B cell (primary cell): ENCODE measurements around the gene COL25A1. TPM values are rescaled to one million over a fixed set of nuclear protein-coding genes. Genes with fewer than 3 reads are reported as not detected.

ENCODE experiments used
- ATAC-seq: fragments of 200-7000 bp; cut with Tn5 transposase; one replicate; pipeline ENCODE4 v1.10.0; 2021; ENCODE audit warnings: low read depth, mild to moderate bottlenecking, moderate number of reproducible peaks, moderate library complexity
- CTCF ChIA-PET: fragments of 350-600 bp; sonication (Branson Sonifier 250); formaldehyde crosslinking; loops from one replicate; lab custom pipeline; 2021; ENCODE audit warnings: antibody characterized with exemption, inconsistent platforms; lab: Charles Lee
- POLR2A ChIA-PET: fragments of 350-600 bp; sonication (Branson Sonifier 250); formaldehyde crosslinking; loops from one replicate; lab custom pipeline; 2021; ENCODE audit warnings: antibody characterized with exemption; lab: Charles Lee
- DNase-seq: peaks from one replicate; pipeline ENCODE4 v3.0.0; 2013
- H2AFZ ChIP-seq: 2 replicates; pipeline ENCODE4 v1.6.1; 2012; ENCODE audit warnings: mild to moderate bottlenecking, low read depth, low read length; ENCODE audit not compliant: insufficient read depth, poor library complexity, severe bottlenecking
- H3K27ac ChIP-seq, 2 donors: 1 replicate in 1 of 2; 2 replicates in 1 of 2; pipeline ENCODE4 v1.5.1; 2012 to 2013; ENCODE audit warnings: low read length in 2 of 2, mild to moderate bottlenecking in 2 of 2, moderate library complexity in 1 of 2
- H3K27me3 ChIP-seq, 4 experiments: fragments of 200-600 bp in 1 of 4; sonication (generic) in 1 of 4; replicated peaks in 1 of 4; 1 replicate in 2 of 4; 2 replicates in 2 of 4; pipeline versions ENCODE4 v1.6.1 to v1.7.0; 2013 to 2016; ENCODE audit warnings: low read length in 3 of 4, mild to moderate bottlenecking in 2 of 4, mixed read lengths in 1 of 4, moderate library complexity in 1 of 4; ENCODE audit not compliant: insufficient read depth in 4 of 4, control insufficient read depth in 3 of 4; ENCODE audit errors: control extremely low read depth in 1 of 4
- H3K36me3 ChIP-seq, 2 experiments: replicated peaks in 1 of 2; 1 replicate in 1 of 2; 2 replicates in 1 of 2; pipeline versions ENCODE4 v1.6.1 to v1.7.1; 2013; ENCODE audit warnings: low read length in 1 of 2; ENCODE audit not compliant: insufficient read depth in 2 of 2, control insufficient read depth in 1 of 2; ENCODE audit errors: control extremely low read depth in 1 of 2, extremely low read depth in 1 of 2
- H3K4me1 ChIP-seq, 2 donors: fragments of 200-600 bp in 1 of 2; sonication (generic) in 1 of 2; 1 replicate in 1 of 2; 2 replicates in 1 of 2; pipeline versions ENCODE4 v1.5.1 to v1.6.1; 2013 to 2017; ENCODE audit warnings: low read length in 2 of 2; ENCODE audit not compliant: control insufficient read depth in 2 of 2, insufficient read depth in 2 of 2
- H3K4me2 ChIP-seq: replicated peaks from 2 replicates; pipeline ENCODE3; 2012; ENCODE audit warnings: mild to moderate bottlenecking, low read depth, low read length; ENCODE audit not compliant: poor library complexity, severe bottlenecking
- H3K4me3 ChIP-seq, 5 experiments: fragments of 200-600 bp in 1 of 5; sonication (generic) in 1 of 5; 1 replicate in 3 of 5; 2 replicates in 2 of 5; pipeline versions ENCODE4 v1.5.1 to v1.7.0; 2011 to 2016; ENCODE audit warnings: low read length in 4 of 5, mild to moderate bottlenecking in 4 of 5, low read depth in 2 of 5, control low read depth in 1 of 5, moderate library complexity in 1 of 5; ENCODE audit not compliant: insufficient read depth in 1 of 5; ENCODE audit errors: control extremely low read depth in 1 of 5, extremely low read depth in 1 of 5
- H3K79me2 ChIP-seq: fragments of 200-600 bp; sonication (generic); one replicate; pipeline ENCODE4 v1.6.0; 2016; ENCODE audit warnings: low read length; ENCODE audit not compliant: control insufficient read depth, insufficient read depth
- H3K9ac ChIP-seq: fragments of 200-600 bp; sonication (generic); 2 replicates; pipeline ENCODE4 v1.6.1; 2017; ENCODE audit warnings: mild to moderate bottlenecking, low read length, moderate library complexity
- H3K9me3 ChIP-seq, 3 donors: one replicate each; pipeline versions ENCODE4 v1.6.1 to v1.7.1; 2013; ENCODE audit warnings: low read length in 2 of 3; ENCODE audit not compliant: control insufficient read depth in 2 of 3, insufficient read depth in 1 of 3; ENCODE audit errors: control extremely low read depth in 1 of 3
- H4K20me1 ChIP-seq: 2 replicates; pipeline ENCODE4 v1.6.0; 2012; ENCODE audit warnings: mild to moderate bottlenecking, low read length; ENCODE audit not compliant: insufficient read depth, control insufficient read depth, poor library complexity, severe bottlenecking
- H3K27ac Mint-ChIP-seq: one replicate; pipeline ENCODE4 v1.8.0; 2021; ENCODE audit warnings: mixed read lengths
- H3K27me3 Mint-ChIP-seq: one replicate; pipeline ENCODE4 v1.8.0; 2021; ENCODE audit warnings: mixed read lengths
- H3K4me1 Mint-ChIP-seq: one replicate; pipeline ENCODE4 v1.8.0; 2021; ENCODE audit warnings: mixed read lengths
- H3K4me3 Mint-ChIP-seq: one replicate; pipeline ENCODE4 v1.8.0; 2021; ENCODE audit warnings: mixed read lengths
- H3K9me3 Mint-ChIP-seq: one replicate; pipeline ENCODE4 v1.8.0; 2022; ENCODE audit warnings: mixed read lengths; ENCODE audit not compliant: insufficient read depth
- EZH2 ChIP-seq: IDR thresholded peaks from 2 replicates; pipeline ENCODE4 v1.6.1; 2012; ENCODE audit warnings: borderline replicate concordance, low read depth, mild to moderate bottlenecking, moderate library complexity, low read length; ENCODE audit not compliant: insufficient read depth, poor library complexity, severe bottlenecking
- WGBS: methylation state at CpG from one replicate; pipeline ENCODE4 v1.1.5; 2013; ENCODE audit warnings: missing lambda C conversion rate; ENCODE audit not compliant: insufficient coverage; 5-methylcytosine and 5-hydroxymethylcytosine counted together
- intact Hi-C: fragments of 100-400 bp; cut with micrococcal nuclease; formaldehyde crosslinking; loops from one replicate; pipeline ENCODE4 v1.10.0; 2022
- polyA plus RNA-seq: library from polyadenylated mRNA; depleted of rRNA; stranded (reverse); fragments of >200 nt; gene quantifications from 2 replicates; pipeline ENCODE4 v1.2.3, GENCODE V29; 2012
- total RNA-seq, 2 donors: library from RNA; stranded (reverse); fragments of 120-200 nt in 1 of 2; gene quantifications; 1 replicate in 1 of 2; 2 replicates in 1 of 2; pipeline versions ENCODE4 v1.2.3 to v1.2.4, GENCODE V29; 2013 to 2022
- TF ChIP-seq, protein P1 (sequence below): fragments of 200-600 bp; IDR thresholded peaks from one replicate; pipeline ENCODE4 v1.8.0; 2022; ENCODE audit warnings: antibody characterized with exemption, mild to moderate bottlenecking

Gene COL25A1
- total and polyA plus RNA-seq, 2 donors (not counting 1 experiment from before 2014, with no cell fraction given): not detected

DNA sequence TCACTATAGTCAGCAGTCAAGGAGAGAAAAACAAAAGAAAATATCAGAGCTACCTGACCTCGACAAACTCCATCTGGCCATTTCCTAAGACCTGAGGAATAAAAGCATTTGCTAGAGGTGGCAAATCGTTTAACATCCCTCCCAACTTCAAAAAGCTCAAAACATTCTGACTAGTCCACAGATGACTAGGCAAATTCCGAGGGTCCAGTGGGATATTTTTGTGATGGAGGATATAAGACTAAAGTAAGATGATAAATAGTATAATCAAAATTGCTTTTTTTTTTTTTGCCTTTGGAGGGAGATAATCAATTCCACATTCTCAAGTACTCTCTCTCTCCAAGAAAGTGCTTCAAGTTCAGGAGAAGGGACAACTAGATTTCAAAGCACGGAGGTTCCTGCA lies 420.5 kb downstream of the COL25A1 start:
- Histone ChIP-seq H3K9me3 (no peaks in the 10 kb centered on the region), H2AFZ (no peak overlapping the region), H3K4me2 (no peak overlapping the region), H3K27me3 (no peaks in the 10 kb centered on the region), H3K36me3 (no peaks in the 10 kb centered on the region), H3K27ac (no peak overlapping the region), H4K20me1 (no peaks in the 10 kb centered on the region), H3K4me3 (no peak overlapping the region), H3K4me1 (no peaks in the 10 kb centered on the region), H3K9ac (no peak overlapping the region), H3K79me2 (no peaks in the 10 kb centered on the region)
- H3K4me3 Mint-ChIP-seq: no peak overlapping the region
- DNase-seq (no peak), ATAC-seq (no peak)
- H3K27me3 Mint-ChIP-seq: peaks cover under 1% of the 10 kb centered on the region
- H3K27ac Mint-ChIP-seq: no peak overlapping the region
- ChIA-PET CTCF (no interaction called here), POLR2A (no interaction called here)
- TF ChIP-seq, protein P1, sequence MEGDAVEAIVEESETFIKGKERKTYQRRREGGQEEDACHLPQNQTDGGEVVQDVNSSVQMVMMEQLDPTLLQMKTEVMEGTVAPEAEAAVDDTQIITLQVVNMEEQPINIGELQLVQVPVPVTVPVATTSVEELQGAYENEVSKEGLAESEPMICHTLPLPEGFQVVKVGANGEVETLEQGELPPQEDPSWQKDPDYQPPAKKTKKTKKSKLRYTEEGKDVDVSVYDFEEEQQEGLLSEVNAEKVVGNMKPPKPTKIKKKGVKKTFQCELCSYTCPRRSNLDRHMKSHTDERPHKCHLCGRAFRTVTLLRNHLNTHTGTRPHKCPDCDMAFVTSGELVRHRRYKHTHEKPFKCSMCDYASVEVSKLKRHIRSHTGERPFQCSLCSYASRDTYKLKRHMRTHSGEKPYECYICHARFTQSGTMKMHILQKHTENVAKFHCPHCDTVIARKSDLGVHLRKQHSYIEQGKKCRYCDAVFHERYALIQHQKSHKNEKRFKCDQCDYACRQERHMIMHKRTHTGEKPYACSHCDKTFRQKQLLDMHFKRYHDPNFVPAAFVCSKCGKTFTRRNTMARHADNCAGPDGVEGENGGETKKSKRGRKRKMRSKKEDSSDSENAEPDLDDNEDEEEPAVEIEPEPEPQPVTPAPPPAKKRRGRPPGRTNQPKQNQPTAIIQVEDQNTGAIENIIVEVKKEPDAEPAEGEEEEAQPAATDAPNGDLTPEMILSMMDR: no peak
- no peak for TF ChIP-seq EZH2
- no peaks in the 10 kb centered on the region for H3K9me3 Mint-ChIP-seq
- WGBS: no CpG with 5 or more reads among the region's 4 CpGs
- intact Hi-C loops: no loop called here
- no peaks in the 10 kb centered on the region for H3K4me1 Mint-ChIP-seq

DNA sequence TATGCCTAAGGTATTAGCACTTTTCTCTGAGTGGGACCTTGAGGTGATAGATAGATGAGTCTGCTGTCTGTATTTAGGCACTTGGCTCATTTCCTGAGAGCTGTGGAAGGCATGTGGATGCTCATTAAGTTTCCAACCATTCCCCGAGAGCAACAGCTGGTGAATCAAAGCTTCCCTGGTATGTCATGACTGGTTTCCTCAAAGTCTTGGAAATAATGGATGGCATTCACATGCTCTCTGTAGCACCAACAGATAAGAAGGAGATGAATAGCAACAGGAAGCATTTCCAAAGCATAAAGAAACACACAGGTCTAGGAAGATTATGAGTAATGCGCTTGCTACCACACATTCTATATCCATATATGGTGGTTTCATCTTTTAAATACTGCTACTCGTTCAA lies 421.3 kb downstream of the COL25A1 start:
- no peaks in the 10 kb centered on the region for H3K4me1 ChIP-seq
- intact Hi-C loops: no loop called here
- no peaks in the 10 kb centered on the region for H3K4me1 Mint-ChIP-seq
- no peak overlapping the region for H3K4me3 ChIP-seq
- H3K27ac Mint-ChIP-seq: no peak overlapping the region
- DNase-seq (no peak), ATAC-seq (no peak)
- H3K36me3 ChIP-seq: no peaks in the 10 kb centered on the region
- H3K27me3 Mint-ChIP-seq: no peaks in the 10 kb centered on the region
- H3K4me2 ChIP-seq: no peak overlapping the region
- no peaks in the 10 kb centered on the region for H3K27me3 ChIP-seq
- H3K4me3 Mint-ChIP-seq: no peak overlapping the region
- no peaks in the 10 kb centered on the region for H3K79me2 ChIP-seq
- CTCF ChIA-PET: no interaction called here
- H3K9me3 Mint-ChIP-seq: no peaks in the 10 kb centered on the region
- POLR2A ChIA-PET: no interaction called here
- no peaks in the 10 kb centered on the region for H3K9me3 ChIP-seq
- no peaks in the 10 kb centered on the region for H4K20me1 ChIP-seq
- no peak overlapping the region for H3K27ac ChIP-seq
- no peak overlapping the region for H2AFZ ChIP-seq
- 100% methylated on average over 1 of the region's 3 CpGs for WGBS
- no peak overlapping the region for H3K9ac ChIP-seq
- TF ChIP-seq, protein P1: no peak
- no peak for TF ChIP-seq EZH2
